GM18499 (cell line): ENCODE measurements around the gene SMTNL2.
"Not testable (repeated sequence)": the region's sequence is repeated elsewhere in the genome, so short reads cannot be mapped to it uniquely, and the experiment has no call there.

Experiments used
- ATAC-seq: cut with Tn5 transposase; IDR thresholded peaks from one replicate; pipeline ENCODE4 v1.9.1; 2021; ENCODE audit warnings: moderate number of reproducible peaks; ENCODE audit not compliant: insufficient read depth, unreplicated experiment

The SMTNL2 gene

GRCh38 chr17:4582691-4583090, 1.6 kb upstream of the SMTNL2 start:
- no peak for ATAC-seq

- no peak for ATAC-seq
Observed at GRCh38 chr17:4583206-4583605, 1.1 kb upstream of the SMTNL2 start.

GRCh38 chr17:4583782-4584100, 588 bp upstream of the SMTNL2 start:
- no peak for ATAC-seq

GRCh38 chr17:4584917-4585637, 748 bp downstream of the SMTNL2 start:
- no peak for ATAC-seq

- ATAC-seq: no peak
Observed at GRCh38 chr17:4585638-4585994, 1.3 kb downstream of the SMTNL2 start.

GRCh38 chr17:4586043-4586442, 1.7 kb downstream of the SMTNL2 start:
- no peak for ATAC-seq

- ATAC-seq: no peak
Observed at GRCh38 chr17:4587195-4587594, 2.9 kb downstream of the SMTNL2 start.

GRCh38 chr17:4587803-4588202, 3.5 kb downstream of the SMTNL2 start:
- ATAC-seq: no peak

GRCh38 chr17:4588391-4588790, 4.1 kb downstream of the SMTNL2 start:
- no peak for ATAC-seq

GRCh38 chr17:4588898-4589625, 4.7 kb downstream of the SMTNL2 start:
- ATAC-seq: no peak

- not testable (repeated sequence) for ATAC-seq
Observed at GRCh38 chr17:4590042-4590441, 5.7 kb downstream of the SMTNL2 start.

- ATAC-seq: no peak
Observed at GRCh38 chr17:4590981-4591453, 6.7 kb downstream of the SMTNL2 start.

- no peak for ATAC-seq
Observed at GRCh38 chr17:4591529-4591928, 7.2 kb downstream of the SMTNL2 start.

- no peak for ATAC-seq
Observed at GRCh38 chr17:4592240-4593005, 8.1 kb downstream of the SMTNL2 start.

GRCh38 chr17:4593021-4593421, 8.7 kb downstream of the SMTNL2 start:
- no peak for ATAC-seq

GRCh38 chr17:4594406-4594805, 10.1 kb downstream of the SMTNL2 start:
- ATAC-seq: no peak

- no peak for ATAC-seq
Observed at GRCh38 chr17:4594931-4595684, 10.8 kb downstream of the SMTNL2 start.

GRCh38 chr17:4595685-4596342, 11.5 kb downstream of the SMTNL2 start:
- ATAC-seq: not testable (repeated sequence)

GRCh38 chr17:4596636-4597380, 12.5 kb downstream of the SMTNL2 start:
- ATAC-seq: no peak
